ENCODE measurements around the gene HERC3.

Gene HERC3

GRCh38 chr4:88616275-88617150 lies 24.2 kb downstream of the HERC3 start:
- H3K27ac ChIP-seq (ENCODE audit: low read depth, low read length, poor library complexity, severe bottlenecking): no peak overlapping the region
- H3K27me3 ChIP-seq (ENCODE audit: insufficient read depth, low read length): no peaks in the 10 kb centered on the region
- H3K36me3 ChIP-seq (ENCODE audit: insufficient read depth, low read length): no peaks in the 10 kb centered on the region
- no peak overlapping the region for H2AFZ ChIP-seq (ENCODE audit: low read length)
- H3K4me2 ChIP-seq (ENCODE audit: low read length): no peak overlapping the region
- H3K4me3 ChIP-seq (ENCODE audit: low read depth, low read length, poor library complexity, severe bottlenecking): no peak overlapping the region
- no peaks in the 10 kb centered on the region for H3K79me2 ChIP-seq (ENCODE audit: insufficient read depth, low read length)
- peaks cover 7% of the 10 kb centered on the region for H3K4me1 ChIP-seq (ENCODE audit: insufficient read depth, low read length, severe bottlenecking)
- TF ChIP-seq EZH2 (IDR thresholded peaks at IDR 0.05; ENCODE audit: borderline replicate concordance, low read length): no peak
- TF ChIP-seq, protein P1, sequence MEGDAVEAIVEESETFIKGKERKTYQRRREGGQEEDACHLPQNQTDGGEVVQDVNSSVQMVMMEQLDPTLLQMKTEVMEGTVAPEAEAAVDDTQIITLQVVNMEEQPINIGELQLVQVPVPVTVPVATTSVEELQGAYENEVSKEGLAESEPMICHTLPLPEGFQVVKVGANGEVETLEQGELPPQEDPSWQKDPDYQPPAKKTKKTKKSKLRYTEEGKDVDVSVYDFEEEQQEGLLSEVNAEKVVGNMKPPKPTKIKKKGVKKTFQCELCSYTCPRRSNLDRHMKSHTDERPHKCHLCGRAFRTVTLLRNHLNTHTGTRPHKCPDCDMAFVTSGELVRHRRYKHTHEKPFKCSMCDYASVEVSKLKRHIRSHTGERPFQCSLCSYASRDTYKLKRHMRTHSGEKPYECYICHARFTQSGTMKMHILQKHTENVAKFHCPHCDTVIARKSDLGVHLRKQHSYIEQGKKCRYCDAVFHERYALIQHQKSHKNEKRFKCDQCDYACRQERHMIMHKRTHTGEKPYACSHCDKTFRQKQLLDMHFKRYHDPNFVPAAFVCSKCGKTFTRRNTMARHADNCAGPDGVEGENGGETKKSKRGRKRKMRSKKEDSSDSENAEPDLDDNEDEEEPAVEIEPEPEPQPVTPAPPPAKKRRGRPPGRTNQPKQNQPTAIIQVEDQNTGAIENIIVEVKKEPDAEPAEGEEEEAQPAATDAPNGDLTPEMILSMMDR (IDR thresholded peaks at IDR 0.05; ENCODE audit: low read length): no peak
- no peaks in the 10 kb centered on the region for H3F3A ChIP-seq (ENCODE audit: insufficient read depth, low read length)
- H4K20me1 ChIP-seq (ENCODE audit: insufficient read depth, low read length): no peaks in the 10 kb centered on the region
- no peak overlapping the region for H3K9ac ChIP-seq (ENCODE audit: low read length)
- no peaks in the 10 kb centered on the region for H3K9me2 ChIP-seq (ENCODE audit: low read depth, low read length)
- no peaks in the 10 kb centered on the region for H3K9me3 ChIP-seq (ENCODE audit: low read length)

DNA sequence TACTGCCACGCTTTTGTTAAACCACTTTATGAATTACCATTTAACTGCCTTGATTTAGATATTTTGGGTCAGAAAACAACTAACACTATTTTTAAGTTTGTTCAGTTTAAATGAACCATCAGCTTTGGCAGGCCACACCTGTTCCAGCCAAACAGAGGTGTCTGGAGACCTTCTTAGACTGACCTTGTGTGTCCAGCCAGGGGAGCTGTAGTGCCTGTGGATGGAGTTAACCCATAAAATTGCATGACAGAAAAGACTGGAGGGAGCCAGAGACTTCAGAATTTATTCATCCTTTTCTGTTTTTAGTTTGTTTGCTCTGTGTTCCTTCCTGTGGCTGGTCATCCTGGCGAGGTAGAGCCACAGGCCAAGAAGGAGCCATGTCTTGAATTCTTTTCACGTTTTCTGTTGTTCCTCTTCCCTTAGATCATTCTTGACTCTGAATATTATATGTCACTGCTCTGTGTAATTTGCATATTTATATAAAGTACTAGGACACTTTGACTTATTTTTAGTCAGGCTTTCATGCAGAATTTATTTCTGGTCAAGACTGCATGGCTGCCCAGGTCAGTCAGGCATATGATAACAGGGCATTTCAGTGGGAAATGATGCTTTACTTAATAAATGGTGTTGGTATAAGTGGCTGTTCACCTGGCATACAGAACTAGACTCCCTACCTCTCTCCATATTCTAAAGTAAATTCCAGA lies 26.7 kb downstream of the HERC3 start:
- Histone ChIP-seq H3K9ac (ENCODE audit: low read length) (no peak overlapping the region), H3K9me2 (ENCODE audit: low read depth, low read length) (no peaks in the 10 kb centered on the region), H3K4me3 (ENCODE audit: low read depth, low read length, poor library complexity, severe bottlenecking) (no peak overlapping the region), H3K27me3 (ENCODE audit: insufficient read depth, low read length) (no peaks in the 10 kb centered on the region), H3K27ac (ENCODE audit: low read depth, low read length, poor library complexity, severe bottlenecking) (no peak overlapping the region), H3K79me2 (ENCODE audit: insufficient read depth, low read length) (no peaks in the 10 kb centered on the region), H2AFZ (ENCODE audit: low read length) (no peak overlapping the region), H3F3A (ENCODE audit: insufficient read depth, low read length) (no peaks in the 10 kb centered on the region), H3K9me3 (ENCODE audit: low read length) (0 out of 2 replicates have a peak, but pooled peaks cover under 1% of the 10 kb centered on the region), H3K4me1 (ENCODE audit: insufficient read depth, low read length, severe bottlenecking) (no peaks in the 10 kb centered on the region), H4K20me1 (ENCODE audit: insufficient read depth, low read length) (no peaks in the 10 kb centered on the region), H3K4me2 (ENCODE audit: low read length) (no peak overlapping the region), H3K36me3 (ENCODE audit: insufficient read depth, low read length) (peaks cover 4% of the 10 kb centered on the region; the same call in 1 of the 2 replicates)
- TF ChIP-seq, protein P1 (IDR thresholded peaks at IDR 0.05; ENCODE audit: low read length): no peak
- TF ChIP-seq EZH2 (IDR thresholded peaks at IDR 0.05; ENCODE audit: borderline replicate concordance, low read length): no peak

- Histone ChIP-seq H3K79me2 (ENCODE audit: insufficient read depth, low read length) (no peaks in the 10 kb centered on the region), H4K20me1 (ENCODE audit: insufficient read depth, low read length) (no peaks in the 10 kb centered on the region), H3K27ac (ENCODE audit: low read depth, low read length, poor library complexity, severe bottlenecking) (no peak overlapping the region), H3K9me2 (ENCODE audit: low read depth, low read length) (no peaks in the 10 kb centered on the region), H3K9ac (ENCODE audit: low read length) (no peak overlapping the region), H3F3A (ENCODE audit: insufficient read depth, low read length) (no peaks in the 10 kb centered on the region), H3K27me3 (ENCODE audit: insufficient read depth, low read length) (no peaks in the 10 kb centered on the region), H3K4me1 (ENCODE audit: insufficient read depth, low read length, severe bottlenecking) (no peaks in the 10 kb centered on the region), H3K4me2 (ENCODE audit: low read length) (no peak overlapping the region), H2AFZ (ENCODE audit: low read length) (no peak overlapping the region), H3K9me3 (ENCODE audit: low read length) (0 out of 2 replicates have a peak, but pooled peaks cover 7% of the 10 kb centered on the region), H3K36me3 (ENCODE audit: insufficient read depth, low read length) (peaks cover 4% of the 10 kb centered on the region; the same call in 1 of the 2 replicates), H3K4me3 (ENCODE audit: low read depth, low read length, poor library complexity, severe bottlenecking) (no peak overlapping the region)
- no peak for TF ChIP-seq EZH2 (IDR thresholded peaks at IDR 0.05; ENCODE audit: borderline replicate concordance, low read length)
- TF ChIP-seq, protein P1 (IDR thresholded peaks at IDR 0.05; ENCODE audit: low read length): no peak
Measured at GRCh38 chr4:88619971-88620370, 27.7 kb downstream of the HERC3 start.
